Retinal pigment epithelial cell (primary cell): ENCODE results near the gene GMPR2.

Experiments
- DNase-seq: peaks from one replicate; pipeline ENCODE4 v3.0.0-alpha.2; 2010; ENCODE audit warnings: low read depth
- H3K4me3 ChIP-seq: 2 replicates; pipeline ENCODE4 v1.5.1; 2011; ENCODE audit warnings: mild to moderate bottlenecking, low read length, control low read depth, moderate library complexity
- TF ChIP-seq, protein P1 (sequence below): conservative IDR thresholded peaks from 2 replicates; pipeline ENCODE4 v1.5.1; 2011; ENCODE audit warnings: low read depth, low read length, control low read depth, inconsistent platforms

The GMPR2 gene

GRCh38 chr14:24251880-24252288 is 19.2 kb downstream of the GMPR2 start:
- no peak for DNase-seq
- H3K4me3 ChIP-seq = no peak overlapping the region
- TF ChIP-seq, protein P1, sequence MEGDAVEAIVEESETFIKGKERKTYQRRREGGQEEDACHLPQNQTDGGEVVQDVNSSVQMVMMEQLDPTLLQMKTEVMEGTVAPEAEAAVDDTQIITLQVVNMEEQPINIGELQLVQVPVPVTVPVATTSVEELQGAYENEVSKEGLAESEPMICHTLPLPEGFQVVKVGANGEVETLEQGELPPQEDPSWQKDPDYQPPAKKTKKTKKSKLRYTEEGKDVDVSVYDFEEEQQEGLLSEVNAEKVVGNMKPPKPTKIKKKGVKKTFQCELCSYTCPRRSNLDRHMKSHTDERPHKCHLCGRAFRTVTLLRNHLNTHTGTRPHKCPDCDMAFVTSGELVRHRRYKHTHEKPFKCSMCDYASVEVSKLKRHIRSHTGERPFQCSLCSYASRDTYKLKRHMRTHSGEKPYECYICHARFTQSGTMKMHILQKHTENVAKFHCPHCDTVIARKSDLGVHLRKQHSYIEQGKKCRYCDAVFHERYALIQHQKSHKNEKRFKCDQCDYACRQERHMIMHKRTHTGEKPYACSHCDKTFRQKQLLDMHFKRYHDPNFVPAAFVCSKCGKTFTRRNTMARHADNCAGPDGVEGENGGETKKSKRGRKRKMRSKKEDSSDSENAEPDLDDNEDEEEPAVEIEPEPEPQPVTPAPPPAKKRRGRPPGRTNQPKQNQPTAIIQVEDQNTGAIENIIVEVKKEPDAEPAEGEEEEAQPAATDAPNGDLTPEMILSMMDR = no peak

GRCh38 chr14:24252289-24253124 is 19.8 kb downstream of the GMPR2 start:
- no peak for DNase-seq
- H3K4me3 ChIP-seq = no peak overlapping the region
- TF ChIP-seq, protein P1 = no peak

GRCh38 chr14:24253936-24254335 is 21.2 kb downstream of the GMPR2 start:
- no peak for DNase-seq
- H3K4me3 ChIP-seq = no peak overlapping the region
- TF ChIP-seq, protein P1 = no peak

- no peak for DNase-seq
- TF ChIP-seq, protein P1 = no peak
- no peak overlapping the region for H3K4me3 ChIP-seq
Measured at GRCh38 chr14:24254630-24255392, 22.1 kb downstream of the GMPR2 start.

DNA sequence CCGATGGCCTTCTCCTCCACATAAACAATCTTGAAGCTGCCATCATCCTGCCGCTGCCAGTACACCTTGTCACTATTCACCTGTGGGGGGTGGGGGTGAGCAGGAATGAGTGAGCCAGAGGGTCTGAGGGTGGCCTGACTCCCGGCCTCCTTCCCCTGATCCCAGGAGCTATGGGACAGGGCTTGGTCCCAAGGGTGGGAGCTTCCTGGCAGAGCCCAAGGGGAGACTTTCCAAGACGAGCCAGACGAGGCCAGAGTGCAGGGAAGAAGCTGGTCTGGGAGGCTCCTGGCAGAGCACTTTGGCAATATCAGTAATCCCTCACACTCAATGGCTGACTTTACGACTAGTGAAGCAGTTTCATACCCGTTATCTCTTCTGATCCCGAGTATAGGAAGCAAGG is 22.7 kb downstream of the GMPR2 start:
- no peak for DNase-seq
- TF ChIP-seq, protein P1 = no peak
- no peak overlapping the region for H3K4me3 ChIP-seq

GRCh38 chr14:24255931-24256711 is 23.4 kb downstream of the GMPR2 start:
- DNase-seq = no peak
- H3K4me3 ChIP-seq = no peak overlapping the region
- TF ChIP-seq, protein P1 = no peak
